Measurements from ENCODE around the gene C9. TPM values are rescaled to one million over a fixed set of nuclear protein-coding genes. Genes with fewer than 3 reads are reported as not detected.

The C9 gene
- polyA plus RNA-seq, 1 donor from 2014 or later = not detected

- Histone ChIP-seq H4K20me1 (ENCODE audit: insufficient read depth) (no peaks in the 10 kb centered on the region), H3K27ac (ENCODE audit: low read length) (no peak overlapping the region), H3K79me2 (replicated peaks; ENCODE audit: insufficient read depth, low read length) (no peaks in the 10 kb centered on the region), H2AFZ (ENCODE audit: low read depth, low read length) (no peak overlapping the region), H3K9me3 (ENCODE audit: low read length) (no peaks in the 10 kb centered on the region), H3K9ac (ENCODE audit: low read length) (no peak overlapping the region), H3K4me3 (ENCODE audit: low read length) (no peak overlapping the region), H3K4me2 (ENCODE audit: low read length) (no peak overlapping the region), H3K27me3 (ENCODE audit: insufficient read depth, low read depth, low read length) (no peaks in the 10 kb centered on the region), H3F3A (ENCODE audit: insufficient read depth, low read length, poor library complexity, severe bottlenecking) (no peaks in the 10 kb centered on the region), H3K36me3 (ENCODE audit: insufficient read depth, low read length) (no peaks in the 10 kb centered on the region), H3K9me2 (ENCODE audit: insufficient read depth, low read length) (no peaks in the 10 kb centered on the region)
- TF ChIP-seq EP300 (conservative IDR thresholded peaks at IDR 0.05; ENCODE audit: poor library complexity, severe bottlenecking) = no peak
- TF ChIP-seq EZH2 (IDR thresholded peaks at IDR 0.05; ENCODE audit: borderline replicate concordance, insufficient read depth, low read length, poor library complexity, severe bottlenecking) = no peak
- no peak for TF ChIP-seq TAF1 (IDR thresholded peaks at IDR 0.05; ENCODE audit: low read depth)
- no peak for TF ChIP-seq CTCF (IDR thresholded peaks at IDR 0.05; ENCODE audit: poor library complexity, severe bottlenecking)
- TF ChIP-seq SMC3 (conservative IDR thresholded peaks at IDR 0.05; ENCODE audit: poor library complexity) = no peak
- TF ChIP-seq MXI1 (conservative IDR thresholded peaks at IDR 0.05; ENCODE audit: poor library complexity, severe bottlenecking) = no peak
- no peak for TF ChIP-seq POLR2AphosphoS5 (IDR thresholded peaks at IDR 0.05)
- TF ChIP-seq REST (IDR thresholded peaks at IDR 0.05; ENCODE audit: borderline replicate concordance) = no peak
- TF ChIP-seq RAD21 (conservative IDR thresholded peaks at IDR 0.05) = no peak
Measured at GRCh38 chr5:39352170-39352569, 12.1 kb downstream of the C9 start.

- Histone ChIP-seq H3K9ac (ENCODE audit: low read length) (no peak overlapping the region), H3K36me3 (ENCODE audit: insufficient read depth, low read length) (no peaks in the 10 kb centered on the region), H3F3A (ENCODE audit: insufficient read depth, low read length, poor library complexity, severe bottlenecking) (no peaks in the 10 kb centered on the region), H3K9me3 (ENCODE audit: low read length) (no peaks in the 10 kb centered on the region), H3K4me3 (ENCODE audit: low read length) (no peak overlapping the region), H3K27ac (ENCODE audit: low read length) (no peak overlapping the region), H3K79me2 (replicated peaks; ENCODE audit: insufficient read depth, low read length) (no peaks in the 10 kb centered on the region), H3K27me3 (ENCODE audit: insufficient read depth, low read depth, low read length) (no peaks in the 10 kb centered on the region), H2AFZ (ENCODE audit: low read depth, low read length) (no peak overlapping the region), H3K4me2 (ENCODE audit: low read length) (no peak overlapping the region), H3K9me2 (ENCODE audit: insufficient read depth, low read length) (no peaks in the 10 kb centered on the region), H4K20me1 (ENCODE audit: insufficient read depth) (no peaks in the 10 kb centered on the region)
- TF ChIP-seq REST (IDR thresholded peaks at IDR 0.05; ENCODE audit: borderline replicate concordance) (no peak), EZH2 (IDR thresholded peaks at IDR 0.05; ENCODE audit: borderline replicate concordance, insufficient read depth, low read length, poor library complexity, severe bottlenecking) (no peak)
Measured at GRCh38 chr5:39349484-39349883, 14.8 kb downstream of the C9 start.

Measured in neural cell (in vitro differentiated cells).